Right ventricle myocardium inferior (tissue), 1 donor: Measurements from ENCODE around the gene LYZL4. TPM values are rescaled to one million over a fixed set of nuclear protein-coding genes. Genes with fewer than 3 reads are reported as not detected.

Experiments
- total RNA-seq: library from RNA; stranded (reverse); fragmentation: NEBNext Ultra II Directional; extraction: Animal tissue kit (Norgen Biotek cat#: 25700); gene quantifications from one replicate; pipeline ENCODE4 v1.2.1, GENCODE V29; 2021
- donor health status: DM: no; HTN: yes; CAD: no; lungs with severe emphysema.

Gene LYZL4
- total RNA-seq, 1 donor from 2014 or later, result not detected

Other genes with a start within 250 kb of the LYZL4 start
- gene CCK, start 144.4 kb downstream of the LYZL4 start, total RNA-seq, result not detected
- 2.1 TPM for gene VIPR1, start 92.0 kb upstream of the LYZL4 start, total RNA-seq
- 23.9 TPM for gene SEC22C, start 171.4 kb upstream of the LYZL4 start, total RNA-seq
- gene SS18L2, start 180.2 kb upstream of the LYZL4 start, total RNA-seq, result 9.7 TPM
- gene NKTR, start 190.1 kb upstream of the LYZL4 start, total RNA-seq, result 21.2 TPM
- 80.2 TPM for gene ZBTB47, start 243.1 kb upstream of the LYZL4 start, total RNA-seq